ENCODE data around the gene SNX24.

DNA sequence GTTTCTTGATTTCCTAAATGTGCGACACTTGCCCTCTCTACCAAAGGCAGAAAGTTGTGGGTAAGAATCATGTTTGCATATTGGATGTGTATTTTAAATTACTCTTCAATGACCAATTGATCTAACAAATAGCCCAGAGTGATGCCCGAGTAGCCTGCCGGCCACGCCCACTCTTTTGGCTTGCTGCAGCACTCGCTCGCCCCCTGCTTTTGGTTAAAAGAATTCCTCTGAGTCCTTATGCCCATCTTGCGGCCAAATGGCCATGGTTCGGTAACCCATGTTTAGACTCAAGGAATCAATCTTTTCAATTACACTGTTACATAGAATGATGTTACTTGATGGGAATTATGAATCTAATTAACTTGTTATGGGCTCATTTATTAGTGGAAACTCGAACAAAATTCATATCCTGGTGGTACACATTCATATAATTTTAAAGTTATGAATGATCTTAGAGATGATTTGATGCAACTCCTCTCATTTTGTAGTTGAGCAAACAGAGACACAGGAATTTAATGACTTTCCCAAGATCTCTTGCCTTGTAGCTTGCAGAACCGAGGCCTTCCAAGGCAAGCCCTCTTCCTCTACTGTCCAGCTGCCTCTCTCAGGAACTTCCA is 154.6 kb downstream of the SNX24 start:
- no peak for TF ChIP-seq ZNF48 (tag by site-specific recombination; IDR thresholded peaks at IDR 0.05)
- TF ChIP-seq, protein P1, sequence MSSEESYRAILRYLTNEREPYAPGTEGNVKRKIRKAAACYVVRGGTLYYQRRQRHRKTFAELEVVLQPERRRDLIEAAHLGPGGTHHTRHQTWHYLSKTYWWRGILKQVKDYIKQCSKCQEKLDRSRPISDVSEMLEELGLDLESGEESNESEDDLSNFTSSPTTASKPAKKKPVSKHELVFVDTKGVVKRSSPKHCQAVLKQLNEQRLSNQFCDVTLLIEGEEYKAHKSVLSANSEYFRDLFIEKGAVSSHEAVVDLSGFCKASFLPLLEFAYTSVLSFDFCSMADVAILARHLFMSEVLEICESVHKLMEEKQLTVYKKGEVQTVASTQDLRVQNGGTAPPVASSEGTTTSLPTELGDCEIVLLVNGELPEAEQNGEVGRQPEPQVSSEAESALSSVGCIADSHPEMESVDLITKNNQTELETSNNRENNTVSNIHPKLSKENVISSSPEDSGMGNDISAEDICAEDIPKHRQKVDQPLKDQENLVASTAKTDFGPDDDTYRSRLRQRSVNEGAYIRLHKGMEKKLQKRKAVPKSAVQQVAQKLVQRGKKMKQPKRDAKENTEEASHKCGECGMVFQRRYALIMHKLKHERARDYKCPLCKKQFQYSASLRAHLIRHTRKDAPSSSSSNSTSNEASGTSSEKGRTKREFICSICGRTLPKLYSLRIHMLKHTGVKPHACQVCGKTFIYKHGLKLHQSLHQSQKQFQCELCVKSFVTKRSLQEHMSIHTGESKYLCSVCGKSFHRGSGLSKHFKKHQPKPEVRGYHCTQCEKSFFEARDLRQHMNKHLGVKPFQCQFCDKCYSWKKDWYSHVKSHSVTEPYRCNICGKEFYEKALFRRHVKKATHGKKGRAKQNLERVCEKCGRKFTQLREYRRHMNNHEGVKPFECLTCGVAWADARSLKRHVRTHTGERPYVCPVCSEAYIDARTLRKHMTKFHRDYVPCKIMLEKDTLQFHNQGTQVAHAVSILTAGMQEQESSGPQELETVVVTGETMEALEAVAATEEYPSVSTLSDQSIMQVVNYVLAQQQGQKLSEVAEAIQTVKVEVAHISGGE (tag by site-specific recombination; conservative IDR thresholded peaks at IDR 0.05; ENCODE audit: low read depth), result no peak
- no peak for TF ChIP-seq ZNF138 (tag by site-specific recombination; IDR thresholded peaks at IDR 0.05; ENCODE audit: borderline replicate concordance)
- TF ChIP-seq ZNF341 (tag by site-specific recombination; IDR thresholded peaks at IDR 0.05; ENCODE audit: low read depth), result no peak
- TF ChIP-seq, protein P2, sequence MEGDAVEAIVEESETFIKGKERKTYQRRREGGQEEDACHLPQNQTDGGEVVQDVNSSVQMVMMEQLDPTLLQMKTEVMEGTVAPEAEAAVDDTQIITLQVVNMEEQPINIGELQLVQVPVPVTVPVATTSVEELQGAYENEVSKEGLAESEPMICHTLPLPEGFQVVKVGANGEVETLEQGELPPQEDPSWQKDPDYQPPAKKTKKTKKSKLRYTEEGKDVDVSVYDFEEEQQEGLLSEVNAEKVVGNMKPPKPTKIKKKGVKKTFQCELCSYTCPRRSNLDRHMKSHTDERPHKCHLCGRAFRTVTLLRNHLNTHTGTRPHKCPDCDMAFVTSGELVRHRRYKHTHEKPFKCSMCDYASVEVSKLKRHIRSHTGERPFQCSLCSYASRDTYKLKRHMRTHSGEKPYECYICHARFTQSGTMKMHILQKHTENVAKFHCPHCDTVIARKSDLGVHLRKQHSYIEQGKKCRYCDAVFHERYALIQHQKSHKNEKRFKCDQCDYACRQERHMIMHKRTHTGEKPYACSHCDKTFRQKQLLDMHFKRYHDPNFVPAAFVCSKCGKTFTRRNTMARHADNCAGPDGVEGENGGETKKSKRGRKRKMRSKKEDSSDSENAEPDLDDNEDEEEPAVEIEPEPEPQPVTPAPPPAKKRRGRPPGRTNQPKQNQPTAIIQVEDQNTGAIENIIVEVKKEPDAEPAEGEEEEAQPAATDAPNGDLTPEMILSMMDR (tag by site-specific recombination; IDR thresholded peaks at IDR 0.05), result no peak
- TF ChIP-seq ZNF501 (tag by site-specific recombination; IDR thresholded peaks at IDR 0.05), result no peak

All from HEK293 (cell line).